Measurements from ENCODE around the gene FAM83C. TPM values are rescaled to one million over a fixed set of nuclear protein-coding genes. Genes with fewer than 3 reads are reported as not detected.

FAM83C gene
- total and polyA plus RNA-seq, 9 of the 15 experiments (the other 6 are each of a cell fraction or from before 2014, with no cell fraction given) = not detected

DNA sequence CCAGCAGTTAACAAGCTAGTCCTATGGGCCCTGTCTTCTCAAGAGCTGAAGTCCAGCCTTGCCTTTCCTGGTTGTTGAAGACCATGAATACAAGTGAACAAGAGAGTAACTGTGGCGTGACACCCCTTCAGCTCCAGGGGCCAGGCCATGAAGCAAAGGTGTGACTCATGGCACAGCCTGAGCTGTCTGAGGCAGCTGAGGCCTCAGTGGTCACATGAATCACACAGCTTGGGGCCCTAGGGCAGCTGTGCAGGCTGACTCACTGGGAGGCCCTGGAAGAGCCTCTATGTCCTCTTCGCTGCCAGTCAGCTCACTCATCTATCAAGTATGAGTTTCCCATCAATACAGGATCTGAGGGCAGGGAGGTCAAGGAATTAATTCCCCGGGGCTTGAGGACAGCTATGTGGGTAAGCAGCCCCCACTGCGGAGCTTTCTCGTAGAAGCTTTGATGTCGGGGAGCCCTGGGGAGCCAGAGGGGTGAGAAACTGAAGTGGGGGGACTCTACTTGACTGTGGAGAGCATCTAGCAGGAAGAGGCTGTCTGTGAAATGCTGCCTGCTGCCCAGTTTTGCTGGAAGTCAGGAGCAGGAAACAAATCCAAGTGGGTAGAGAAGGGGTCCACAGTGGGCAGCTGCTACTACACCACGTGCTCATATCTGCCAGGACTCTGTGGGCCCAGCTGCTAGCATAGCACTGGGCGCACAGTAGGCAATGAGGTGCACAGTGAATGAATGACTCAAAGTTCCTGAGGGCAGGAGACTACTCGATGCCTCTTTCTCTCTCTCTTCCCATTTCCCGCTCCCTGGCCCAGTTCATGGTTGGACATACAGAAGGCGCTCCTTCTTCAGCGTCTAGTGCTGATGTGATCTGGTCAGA lies 13.7 kb upstream of the FAM83C start (continued):
- TF ChIP-seq FOS (IDR thresholded peaks at IDR 0.05; ENCODE audit: extremely low read depth, insufficient read length) (peak; percentile 62), XRCC5 (IDR thresholded peaks at IDR 0.05; ENCODE audit: low read depth, low read length) (no peak), MYBL2 (IDR thresholded peaks at IDR 0.05; ENCODE audit: low read depth) (no peak), MYBL2 (CRISPR knock-in tag; IDR thresholded peaks at IDR 0.05; ENCODE audit: borderline replicate concordance) (no peak), ELF4 (CRISPR knock-in tag; IDR thresholded peaks at IDR 0.05) (0 out of 2 replicates have a peak, but pooled peaks have one; percentile 5), CREM (IDR thresholded peaks at IDR 0.05; ENCODE audit: low read depth) (peak; percentile 52; the same call in 1 of the 2 replicates), NFE2 (IDR thresholded peaks at IDR 0.05; ENCODE audit: low read depth) (peak; percentile 42; the same call in 1 of the 2 replicates), NCOA2 (IDR thresholded peaks at IDR 0.05; ENCODE audit: partially characterized antibody in 2 of 2) (no peak), ELF1 (tag; IDR thresholded peaks at IDR 0.05) (no peak), ZNF217 (CRISPR knock-in tag; IDR thresholded peaks at IDR 0.05) (no peak)
- TF ChIP-seq, protein P1, sequence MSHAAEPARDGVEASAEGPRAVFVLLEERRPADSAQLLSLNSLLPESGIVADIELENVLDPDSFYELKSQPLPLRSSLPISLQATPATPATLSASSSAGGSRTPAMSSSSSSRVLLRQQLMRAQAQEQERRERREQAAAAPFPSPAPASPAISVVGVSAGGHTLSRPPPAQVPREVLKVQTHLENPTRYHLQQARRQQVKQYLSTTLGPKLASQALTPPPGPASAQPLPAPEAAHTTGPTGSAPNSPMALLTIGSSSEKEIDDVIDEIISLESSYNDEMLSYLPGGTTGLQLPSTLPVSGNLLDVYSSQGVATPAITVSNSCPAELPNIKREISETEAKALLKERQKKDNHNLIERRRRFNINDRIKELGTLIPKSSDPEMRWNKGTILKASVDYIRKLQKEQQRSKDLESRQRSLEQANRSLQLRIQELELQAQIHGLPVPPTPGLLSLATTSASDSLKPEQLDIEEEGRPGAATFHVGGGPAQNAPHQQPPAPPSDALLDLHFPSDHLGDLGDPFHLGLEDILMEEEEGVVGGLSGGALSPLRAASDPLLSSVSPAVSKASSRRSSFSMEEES (CRISPR knock-in tag; IDR thresholded peaks at IDR 0.05) = no peak
- TF ChIP-seq, protein P2, sequence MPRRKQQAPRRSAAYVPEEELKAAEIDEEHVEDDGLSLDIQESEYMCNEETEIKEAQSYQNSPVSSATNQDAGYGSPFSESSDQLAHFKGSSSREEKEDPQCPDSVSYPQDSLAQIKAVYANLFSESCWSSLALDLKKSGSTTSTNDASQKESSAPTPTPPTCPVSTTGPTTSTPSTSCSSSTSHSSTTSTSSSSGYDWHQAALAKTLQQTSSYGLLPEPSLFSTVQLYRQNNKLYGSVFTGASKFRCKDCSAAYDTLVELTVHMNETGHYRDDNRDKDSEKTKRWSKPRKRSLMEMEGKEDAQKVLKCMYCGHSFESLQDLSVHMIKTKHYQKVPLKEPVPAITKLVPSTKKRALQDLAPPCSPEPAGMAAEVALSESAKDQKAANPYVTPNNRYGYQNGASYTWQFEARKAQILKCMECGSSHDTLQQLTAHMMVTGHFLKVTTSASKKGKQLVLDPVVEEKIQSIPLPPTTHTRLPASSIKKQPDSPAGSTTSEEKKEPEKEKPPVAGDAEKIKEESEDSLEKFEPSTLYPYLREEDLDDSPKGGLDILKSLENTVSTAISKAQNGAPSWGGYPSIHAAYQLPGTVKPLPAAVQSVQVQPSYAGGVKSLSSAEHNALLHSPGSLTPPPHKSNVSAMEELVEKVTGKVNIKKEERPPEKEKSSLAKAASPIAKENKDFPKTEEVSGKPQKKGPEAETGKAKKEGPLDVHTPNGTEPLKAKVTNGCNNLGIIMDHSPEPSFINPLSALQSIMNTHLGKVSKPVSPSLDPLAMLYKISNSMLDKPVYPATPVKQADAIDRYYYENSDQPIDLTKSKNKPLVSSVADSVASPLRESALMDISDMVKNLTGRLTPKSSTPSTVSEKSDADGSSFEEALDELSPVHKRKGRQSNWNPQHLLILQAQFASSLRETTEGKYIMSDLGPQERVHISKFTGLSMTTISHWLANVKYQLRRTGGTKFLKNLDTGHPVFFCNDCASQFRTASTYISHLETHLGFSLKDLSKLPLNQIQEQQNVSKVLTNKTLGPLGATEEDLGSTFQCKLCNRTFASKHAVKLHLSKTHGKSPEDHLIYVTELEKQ (CRISPR knock-in tag; IDR thresholded peaks at IDR 0.05) = no peak
- TF ChIP-seq, protein P3, sequence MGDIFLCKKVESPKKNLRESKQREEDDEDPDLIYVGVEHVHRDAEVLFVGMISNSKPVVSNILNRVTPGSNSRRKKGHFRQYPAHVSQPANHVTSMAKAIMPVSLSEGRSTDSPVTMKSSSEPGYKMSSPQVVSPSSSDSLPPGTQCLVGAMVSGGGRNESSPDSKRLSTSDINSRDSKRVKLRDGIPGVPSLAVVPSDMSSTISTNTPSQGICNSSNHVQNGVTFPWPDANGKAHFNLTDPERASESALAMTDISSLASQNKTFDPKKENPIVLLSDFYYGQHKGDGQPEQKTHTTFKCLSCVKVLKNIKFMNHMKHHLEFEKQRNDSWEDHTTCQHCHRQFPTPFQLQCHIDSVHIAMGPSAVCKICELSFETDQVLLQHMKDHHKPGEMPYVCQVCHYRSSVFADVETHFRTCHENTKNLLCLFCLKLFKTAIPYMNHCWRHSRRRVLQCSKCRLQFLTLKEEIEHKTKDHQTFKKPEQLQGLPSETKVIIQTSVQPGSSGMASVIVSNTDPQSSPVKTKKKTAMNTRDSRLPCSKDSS (IDR thresholded peaks at IDR 0.05; ENCODE audit: low read depth, partially characterized antibody) = no peak
- TF ChIP-seq, protein P4, sequence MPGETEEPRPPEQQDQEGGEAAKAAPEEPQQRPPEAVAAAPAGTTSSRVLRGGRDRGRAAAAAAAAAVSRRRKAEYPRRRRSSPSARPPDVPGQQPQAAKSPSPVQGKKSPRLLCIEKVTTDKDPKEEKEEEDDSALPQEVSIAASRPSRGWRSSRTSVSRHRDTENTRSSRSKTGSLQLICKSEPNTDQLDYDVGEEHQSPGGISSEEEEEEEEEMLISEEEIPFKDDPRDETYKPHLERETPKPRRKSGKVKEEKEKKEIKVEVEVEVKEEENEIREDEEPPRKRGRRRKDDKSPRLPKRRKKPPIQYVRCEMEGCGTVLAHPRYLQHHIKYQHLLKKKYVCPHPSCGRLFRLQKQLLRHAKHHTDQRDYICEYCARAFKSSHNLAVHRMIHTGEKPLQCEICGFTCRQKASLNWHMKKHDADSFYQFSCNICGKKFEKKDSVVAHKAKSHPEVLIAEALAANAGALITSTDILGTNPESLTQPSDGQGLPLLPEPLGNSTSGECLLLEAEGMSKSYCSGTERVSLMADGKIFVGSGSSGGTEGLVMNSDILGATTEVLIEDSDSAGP (CRISPR knock-in tag; IDR thresholded peaks at IDR 0.05) = no peak
